HepG2 (cell line): ENCODE results near the gene S100Z. TPM values are rescaled to one million over a fixed set of nuclear protein-coding genes. Genes with fewer than 3 reads are reported as not detected.
A peak's percentile ranks its signal among the peaks of the same experiment; 100 is the strongest.

ENCODE experiments used
- ATAC-seq: fragments of 200-7000 bp; cut with Tn5 transposase; 3 replicates; pipeline ENCODE4 v1.9.1; 2020; ENCODE audit warnings: mild to moderate bottlenecking, moderate library complexity
- BruUV-seq: library from RNA; stranded (reverse); fragments of 400-500 nt; replicated peaks from 2 replicates; lab custom pipeline; 2021; lab: Mats Ljungman, UMichigan
- CTCF ChIA-PET: fragments of 300-600 bp; formaldehyde crosslinking; extraction: SDS; loops from one replicate; lab custom pipeline; 2021; ENCODE audit warnings: low total read pairs, inconsistent platforms, low intra/inter-chr PET ratio; lab: Yijun Ruan, JAX
- POLR2A ChIA-PET: fragments of 350-600 bp; sonication (Branson Sonifier 250); formaldehyde crosslinking; loops from one replicate; lab custom pipeline; 2020; ENCODE audit warnings: antibody characterized with exemption, inconsistent platforms; lab: Yijun Ruan, JAX
- DNase-seq: peaks from one replicate; pipeline ENCODE4 v3.0.0-alpha.2; 2015; ENCODE audit warnings: low spot score
- FAIRE-seq: peaks from 3 replicates; lab custom pipeline; 2011; peaks lifted over from hg19 to GRCh38; lab: Jason Lieb, UNC
- H2AFZ ChIP-seq: one replicate; pipeline ENCODE4 v1.6.1; 2011; ENCODE audit warnings: low read length, inconsistent platforms
- H3K27ac ChIP-seq: fragments of 300-600 bp; 3 replicates; pipeline ENCODE4 v1.8.0; 2011; ENCODE audit warnings: mixed run types, mild to moderate bottlenecking, mixed read lengths, low read length, inconsistent platforms; ENCODE audit not compliant: insufficient read depth; ENCODE audit errors: extremely low read length
- H3K27me3 ChIP-seq, 2 experiments: fragments of 200-600 bp in 1 of 2; 2 replicates in 1 of 2; 3 replicates in 1 of 2; pipeline versions ENCODE4 v1.6.0 to v1.8.0; 2011; ENCODE audit warnings: low read length in 2 of 2, mild to moderate bottlenecking in 2 of 2, moderate library complexity in 2 of 2, inconsistent platforms in 1 of 2; ENCODE audit not compliant: insufficient read depth in 2 of 2, control insufficient read depth in 1 of 2
- H3K36me3 ChIP-seq, 2 experiments: fragments of 200-600 bp in 1 of 2; replicated peaks in 1 of 2; 2 replicates in 1 of 2; 3 replicates in 1 of 2; pipeline versions ENCODE4 v1.5.1 to v1.8.0; 2011; ENCODE audit warnings: low read length in 2 of 2, inconsistent platforms in 1 of 2; ENCODE audit not compliant: insufficient read depth in 2 of 2, control insufficient read depth in 1 of 2
- H3K4me1 ChIP-seq: 2 replicates; pipeline ENCODE4 v1.5.1; 2012; ENCODE audit warnings: low read length, inconsistent platforms; ENCODE audit not compliant: insufficient read depth
- H3K4me2 ChIP-seq: 2 replicates; pipeline ENCODE4 v1.6.0; 2011; ENCODE audit warnings: low read depth, low read length, inconsistent platforms
- H3K4me3 ChIP-seq, 3 experiments: fragments of 200-600 bp in 1 of 3; sonication (generic), shearing (Covaris generic) in 1 of 3; replicated peaks in 1 of 3; 2 replicates each; pipeline ENCODE4 v1.5.1; 2011 to 2016; ENCODE audit warnings: low read length in 3 of 3, inconsistent platforms in 2 of 3, low read depth in 2 of 3, mild to moderate bottlenecking in 2 of 3, control low read depth in 1 of 3, mixed read lengths in 1 of 3; ENCODE audit not compliant: insufficient read depth in 1 of 3
- H3K79me2 ChIP-seq: one replicate; pipeline ENCODE4 v1.6.1; 2011; ENCODE audit warnings: low read length, inconsistent platforms; ENCODE audit not compliant: insufficient read depth
- H3K9ac ChIP-seq: 2 replicates; pipeline ENCODE4 v1.6.0; 2011; ENCODE audit warnings: mild to moderate bottlenecking, low read depth, low read length, inconsistent platforms; ENCODE audit not compliant: insufficient read depth
- H3K9me3 ChIP-seq: 2 replicates; pipeline ENCODE4 v1.5.1; 2012; ENCODE audit warnings: mild to moderate bottlenecking, low read length
- H4K20me1 ChIP-seq: 2 replicates; pipeline ENCODE4 v1.6.0; 2011; ENCODE audit warnings: inconsistent platforms, mild to moderate bottlenecking, low read length, moderate library complexity; ENCODE audit not compliant: insufficient read depth
- DNMT1 ChIP-seq: sonication (generic); formaldehyde crosslinking; IDR thresholded peaks from 2 replicates; pipeline ENCODE4 v1.5.1; 2020; ENCODE audit warnings: mild to moderate bottlenecking, missing genetic modification reagents
- FOSL2 ChIP-seq: sonication (generic); formaldehyde crosslinking; IDR thresholded peaks from 2 replicates; pipeline ENCODE4 v1.4.0; 2020; ENCODE audit warnings: missing genetic modification reagents
- FOXA3 ChIP-seq: IDR thresholded peaks from 2 replicates; pipeline ENCODE4 v1.6.1; 2016; ENCODE audit warnings: missing genetic modification reagents, missing compliant biosample characterization
- FOXK1 ChIP-seq: sonication (generic); formaldehyde crosslinking; IDR thresholded peaks from 2 replicates; pipeline ENCODE4 v1.4.0; 2020; ENCODE audit warnings: low read depth, missing genetic modification reagents, borderline replicate concordance
- GTF2F1 ChIP-seq: fragments of 150-350 bp; IDR thresholded peaks from 2 replicates; pipeline ENCODE4 v1.6.1; 2014; ENCODE audit warnings: low read length
- ISL2 ChIP-seq: sonication (generic); formaldehyde crosslinking; IDR thresholded peaks from 2 replicates; pipeline ENCODE4 v1.5.0; 2020; ENCODE audit warnings: missing genetic modification reagents
- JUN ChIP-seq: sonication (generic); formaldehyde crosslinking; IDR thresholded peaks from 2 replicates; pipeline ENCODE4 v1.4.0; 2020; ENCODE audit warnings: mild to moderate bottlenecking, missing genetic modification reagents
- KLF16 ChIP-seq, 2 experiments: sonication (generic) in 1 of 2; formaldehyde crosslinking in 1 of 2; IDR thresholded peaks; 2 replicates each; pipeline versions ENCODE4 v1.6.1 to v1.8.0; 2016 to 2023; ENCODE audit warnings: missing genetic modification reagents in 2 of 2, missing compliant biosample characterization in 1 of 2
- KMT2A ChIP-seq: sonication (generic); formaldehyde crosslinking; IDR thresholded peaks from 2 replicates; pipeline ENCODE4 v1.4.0; 2020; ENCODE audit warnings: missing genetic modification reagents
- KMT2B ChIP-seq: IDR thresholded peaks from 2 replicates; pipeline ENCODE4 v1.6.1; 2016; ENCODE audit warnings: missing genetic modification reagents, missing compliant biosample characterization
- NKX3-1 ChIP-seq: sonication (generic); formaldehyde crosslinking; IDR thresholded peaks from 2 replicates; pipeline ENCODE4 v1.5.0; 2020; ENCODE audit warnings: missing genetic modification reagents
- NPAS2 ChIP-seq: sonication (generic); formaldehyde crosslinking; IDR thresholded peaks from 2 replicates; pipeline ENCODE4 v1.8.0; 2022; ENCODE audit warnings: mild to moderate bottlenecking, missing genetic modification reagents, borderline replicate concordance
- PHF5A ChIP-seq: IDR thresholded peaks from one replicate; pipeline ENCODE4 v1.6.1; 2018; ENCODE audit warnings: low read depth, missing genetic modification reagents; ENCODE audit not compliant: unreplicated experiment
- SETDB1 ChIP-seq: sonication (generic); formaldehyde crosslinking; IDR thresholded peaks from 2 replicates; pipeline ENCODE4 v1.5.1; 2020; ENCODE audit warnings: missing genetic modification reagents, mild to moderate bottlenecking, borderline replicate concordance
- TCF7L2 ChIP-seq: IDR thresholded peaks from 2 replicates; pipeline ENCODE4 v1.6.1; 2011; ENCODE audit warnings: mild to moderate bottlenecking, low read depth, low read length, moderate library complexity
- ZBTB20 ChIP-seq: sonication (generic); formaldehyde crosslinking; IDR thresholded peaks from 2 replicates; pipeline ENCODE4 v1.8.1; 2023; ENCODE audit warnings: missing genetic modification reagents, low read depth, mild to moderate bottlenecking, borderline replicate concordance
- ZBTB3 ChIP-seq: sonication (generic); formaldehyde crosslinking; IDR thresholded peaks from 2 replicates; pipeline ENCODE4 v1.4.0; 2020; ENCODE audit warnings: low read depth, mild to moderate bottlenecking, moderate library complexity, missing genetic modification reagents, borderline replicate concordance
- ZBTB34 ChIP-seq: sonication (generic); formaldehyde crosslinking; IDR thresholded peaks from 2 replicates; pipeline ENCODE4 v1.8.0; 2022; ENCODE audit warnings: mild to moderate bottlenecking, missing genetic modification reagents
- ZBTB43 ChIP-seq: sonication (generic); formaldehyde crosslinking; conservative IDR thresholded peaks from 2 replicates; pipeline ENCODE4 v1.4.0; 2020; ENCODE audit warnings: missing genetic modification reagents
- ZFP41 ChIP-seq: sonication (generic); formaldehyde crosslinking; IDR thresholded peaks from 2 replicates; pipeline ENCODE4 v1.4.0; 2020; ENCODE audit warnings: mild to moderate bottlenecking, missing genetic modification reagents, borderline replicate concordance
- ZNF251 ChIP-seq: sonication (generic); formaldehyde crosslinking; IDR thresholded peaks from 2 replicates; pipeline ENCODE4 v1.9.0; 2021; ENCODE audit warnings: mild to moderate bottlenecking, missing genetic modification reagents
- ZNF367 ChIP-seq: sonication (generic); formaldehyde crosslinking; IDR thresholded peaks from 2 replicates; pipeline ENCODE4 v1.4.0; 2020; ENCODE audit warnings: missing genetic modification reagents, borderline replicate concordance
- ZZZ3 ChIP-seq: sonication (generic); formaldehyde crosslinking; IDR thresholded peaks from 2 replicates; pipeline ENCODE4 v1.4.0; 2020; ENCODE audit warnings: missing genetic modification reagents, mild to moderate bottlenecking, borderline replicate concordance
- WGBS: methylation state at CpG from one replicate; pipeline ENCODE4 v1.1.6; 2017; ENCODE audit warnings: low lambda C conversion rate; 5-methylcytosine and 5-hydroxymethylcytosine counted together
- in situ Hi-C: cut with HindIII; loops from 2 replicates; pipeline ENCODE4 v1.10.0; 2017; ENCODE audit warnings: low pct_unique_long_range_greater_than_20kb; ENCODE audit not compliant: extremely low pct_ligation_motif_present
- intact Hi-C: fragments of 100-400 bp; cut with micrococcal nuclease; formaldehyde crosslinking; loops from one replicate; pipeline ENCODE4 v1.10.0; 2022; ENCODE audit not compliant: unreplicated experiment
- polyA plus RNA-seq, 8 experiments: library from polyadenylated mRNA; depleted of rRNA in 3 of 8; stranded (reverse) in 7 of 8; unstranded in 1 of 8; fragments of >200 nt; fragmentation: Illumina TruSeq in 4 of 8; extraction: Trizol in 4 of 8; gene quantifications; 2 replicates each; pipeline versions ENCODE4 v1.2.1 to v1.2.3, GENCODE V29; 2011 to 2016; ENCODE audit warnings: low read depth in 4 of 8, missing spikeins in 1 of 8, mixed read lengths in 1 of 8; ENCODE audit not compliant: insufficient read depth in 1 of 8
- total RNA-seq, 5 experiments: library from RNA; depleted of rRNA; stranded (reverse); fragments of >200 nt; fragmentation: Illumina TruSeq; extraction: Trizol; gene quantifications; 2 replicates each; pipeline ENCODE4 v1.2.3, GENCODE V29; 2016; ENCODE audit warnings: low read depth in 1 of 5

The S100Z gene
- total and polyA plus RNA-seq, 2 of the 13 experiments (the other 11 are each of a cell fraction or from before 2014, with no cell fraction given) = 0.22 TPM; not detected in 1

GRCh38 chr5:76819851-76820525 is 29.8 kb upstream of the S100Z start:
- Histone ChIP-seq H2AFZ (peak overlapping the region; percentile 18), H3K27me3 (no peaks in the 10 kb centered on the region), H4K20me1 (no peaks in the 10 kb centered on the region), H3K4me3 (peak overlapping the region; percentile 77 to 84 (median 80)), H3K36me3 (no peaks in the 10 kb centered on the region), H3K9ac (peak overlapping the region; percentile 68), H3K79me2 (peaks cover 2% of the 10 kb centered on the region), H3K9me3 (no peaks in the 10 kb centered on the region), H3K27ac (no peak overlapping the region), H3K4me1 (peaks cover 37% of the 10 kb centered on the region), H3K4me2 (peak overlapping the region; percentile 93)
- FAIRE-seq (no peak), ATAC-seq (peak; percentile 27), DNase-seq (no peak)
- WGBS = 6% methylated on average over 19 of the region's 31 CpGs
- BruUV-seq = no TSS peak
- ChIA-PET CTCF (no interaction called here), POLR2A (interaction anchor here (1.1 to 3.6 kb wide), 5 partner anchors 13 to 81 kb away, joined by 3 to 44 read pairs (median 5); no protein-coding TSS in a partner anchor)
- intact Hi-C loops (no loop called here), in situ Hi-C loops (no loop called here)
- 0 out of 2 replicates have a peak, but pooled peaks have one; percentile 25 for TF ChIP-seq KMT2A (CRISPR knock-in tag)
- TF ChIP-seq SETDB1 (CRISPR knock-in tag) = no peak
- TF ChIP-seq ZBTB3 (CRISPR knock-in tag) = no peak
- TF ChIP-seq ZZZ3 = no peak
- peak; percentile 40; the same call in 1 of the 2 replicates for TF ChIP-seq KMT2B (CRISPR knock-in tag)
- TF ChIP-seq ISL2 = no peak
- no peak for TF ChIP-seq ZNF367 (CRISPR knock-in tag)
- no peak for TF ChIP-seq FOXA3
- no peak for TF ChIP-seq NPAS2 (CRISPR knock-in tag)
- TF ChIP-seq ZBTB43 (CRISPR knock-in tag) = no peak
- TF ChIP-seq ZBTB20 (CRISPR knock-in tag) = no peak
- TF ChIP-seq NKX3-1 = no peak
- no peak for TF ChIP-seq GTF2F1
- TF ChIP-seq TCF7L2 = no peak
- no peak for TF ChIP-seq ZFP41 (CRISPR knock-in tag)
- TF ChIP-seq KLF16 (CRISPR knock-in tag; IDR thresholded peaks at IDR 0.05) = no peak
- TF ChIP-seq JUN = no peak
- TF ChIP-seq DNMT1 (CRISPR knock-in tag) = no peak
- no peak for TF ChIP-seq FOSL2 (CRISPR knock-in tag)
- TF ChIP-seq ZNF251 (CRISPR knock-in tag) = no peak
- TF ChIP-seq ZBTB34 (CRISPR knock-in tag) = no peak
- TF ChIP-seq PHF5A (CRISPR knock-in tag) = no peak
- TF ChIP-seq FOXK1 (CRISPR knock-in tag) = no peak
